HL-60/S4 treated with phorbol 12-myristate 13-acetate at 8.2 ng/mL for 4 days and 3 days (cell line): ENCODE results near the gene NAV1.
"Not testable (repeated sequence)": the region's sequence is repeated elsewhere in the genome, so short reads cannot be mapped to it uniquely, and the experiment has no call there.

ENCODE experiments used
- in situ Hi-C: fragments of 300-500 bp; cut with MboI; formaldehyde crosslinking; loops from 2 replicates; pipeline ENCODE4 v1.15.0; 2022; ENCODE audit warnings: low sequenced_read_pairs

NAV1 gene

GRCh38 chr1:201538612-201539551, at the start of gene NAV1:
NAV1 (plus strand) TSS chr1:201539127; CDS start chr1:201622885, 83,758 bp downstream.
- in situ Hi-C loops: no loop called here

- in situ Hi-C loops: no loop called here
Measured at GRCh38 chr1:201489643-201490261, 49.2 kb upstream of the NAV1 start.

- in situ Hi-C loops: no loop called here
Measured at GRCh38 chr1:201490708-201491131, 48.2 kb upstream of the NAV1 start.

DNA sequence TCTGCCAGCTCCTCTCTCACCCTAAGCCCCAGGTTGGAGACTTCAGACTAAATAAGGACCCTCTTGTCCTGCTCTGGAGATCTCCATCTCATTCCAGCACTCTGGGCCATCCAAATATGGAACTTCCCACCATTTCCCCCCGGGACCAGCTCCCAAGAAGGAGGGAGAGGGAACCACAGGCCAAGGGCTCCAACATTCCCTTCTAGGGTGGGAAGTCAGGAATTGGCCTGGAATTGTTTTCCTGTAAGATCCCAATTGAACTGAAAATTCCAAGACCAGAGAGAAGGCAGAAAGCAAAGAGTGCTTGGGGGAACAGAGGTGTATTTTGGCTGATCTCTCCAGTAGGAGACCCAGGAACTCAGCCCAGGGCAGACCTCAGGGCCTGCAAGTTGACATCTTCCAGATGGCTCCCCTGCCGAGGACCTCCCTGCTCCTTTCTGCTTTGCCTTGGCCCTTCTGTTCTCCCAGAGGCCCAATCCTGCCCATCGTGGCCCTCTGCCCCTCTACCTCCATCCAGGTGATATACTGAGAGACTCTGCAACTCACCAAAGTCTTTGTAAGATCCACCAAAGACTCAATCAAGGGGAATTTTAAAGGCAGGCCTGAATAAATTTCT, 46.9 kb upstream of the NAV1 start:
- in situ Hi-C loops: no loop called here

- in situ Hi-C loops: not testable (repeated sequence)
Measured at GRCh38 chr1:201493026-201493656, 45.8 kb upstream of the NAV1 start.

- in situ Hi-C loops: no loop called here
Measured at GRCh38 chr1:201493757-201494617, 44.9 kb upstream of the NAV1 start.

DNA sequence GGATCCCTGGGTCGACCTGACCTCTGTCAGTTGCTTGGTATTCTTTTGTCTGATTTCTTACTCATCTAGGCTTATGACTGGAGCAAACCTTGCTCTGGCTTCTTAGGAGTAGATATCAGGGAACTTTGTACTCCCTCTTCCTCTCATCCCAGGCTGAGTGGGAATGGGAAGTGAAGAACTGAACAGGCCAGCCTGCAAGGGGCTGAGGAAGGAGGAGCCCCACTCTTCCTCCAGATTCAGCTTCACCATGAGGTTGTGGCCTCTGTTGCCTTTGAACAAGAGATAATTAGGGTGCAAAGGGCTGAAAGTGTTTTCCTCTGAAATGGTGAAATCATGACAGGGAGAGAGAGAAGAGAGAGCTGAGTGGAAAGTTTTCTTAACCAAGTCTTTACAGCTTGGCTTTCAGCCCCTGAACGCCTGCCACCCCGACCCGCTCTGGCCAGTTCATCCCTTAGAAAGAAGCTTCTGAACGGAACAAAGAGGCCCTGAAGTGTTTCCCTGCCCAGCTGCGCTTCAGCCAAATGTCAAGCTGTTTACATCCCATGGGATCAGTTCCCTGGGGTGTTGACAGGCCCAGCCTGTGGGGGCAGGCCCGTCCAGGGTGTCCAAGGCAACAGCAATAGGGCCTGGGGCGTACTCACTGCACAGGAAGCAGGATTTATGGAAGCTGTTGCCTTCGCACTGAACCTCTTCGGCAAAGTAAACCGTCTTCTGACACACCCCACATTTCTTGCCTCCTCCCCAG, 43.2 kb upstream of the NAV1 start:
- in situ Hi-C loops: no loop called here

DNA sequence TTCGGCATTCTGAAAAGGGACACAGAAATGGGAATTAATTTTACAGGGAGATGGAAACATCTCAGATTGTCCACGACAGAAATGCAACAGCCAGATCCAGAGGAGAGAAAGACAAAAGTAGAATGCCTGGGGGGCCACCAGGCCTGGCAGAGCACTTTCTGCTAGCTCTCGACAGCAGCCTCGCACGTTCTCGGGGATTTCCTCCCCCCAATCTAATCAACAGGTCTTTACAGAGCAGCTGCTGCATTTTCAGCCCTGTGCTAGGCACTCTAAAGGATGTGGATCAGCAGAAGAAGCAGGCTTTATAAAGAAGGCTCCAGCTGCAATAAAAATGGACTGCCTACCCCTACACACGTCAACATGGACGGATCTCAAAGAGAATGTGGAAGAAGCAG, 42.6 kb upstream of the NAV1 start:
- in situ Hi-C loops: no loop called here

DNA sequence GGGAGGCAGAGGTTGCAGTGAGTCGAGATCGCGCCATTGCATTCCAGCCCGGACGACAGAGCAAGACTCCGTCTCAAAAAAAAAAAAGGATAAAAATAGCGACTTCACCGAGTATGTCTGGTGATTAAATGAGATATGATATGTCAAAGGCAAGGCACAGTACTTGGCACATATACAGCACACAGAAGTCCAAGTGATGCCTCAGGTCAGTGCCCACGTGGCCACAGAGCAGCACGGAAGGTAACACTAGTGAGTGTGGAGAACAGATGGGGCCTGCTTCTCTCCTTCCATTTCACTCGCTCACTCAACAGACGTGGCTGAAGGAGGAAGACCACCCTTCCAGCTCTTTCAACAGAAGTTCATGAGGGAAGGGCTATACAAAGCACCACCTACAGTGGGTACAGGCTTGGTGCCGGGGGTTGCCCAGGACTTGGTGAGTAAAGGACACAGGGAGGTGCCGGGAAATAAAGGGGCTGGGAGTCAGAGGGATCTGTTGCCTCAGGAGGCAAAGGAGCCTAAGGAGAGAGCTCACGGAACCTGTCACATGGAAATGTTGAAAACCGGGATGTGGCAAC, 40.9 kb upstream of the NAV1 start:
- in situ Hi-C loops: no loop called here

- in situ Hi-C loops: no loop called here
Measured at GRCh38 chr1:201498621-201499020, 40.3 kb upstream of the NAV1 start.

DNA sequence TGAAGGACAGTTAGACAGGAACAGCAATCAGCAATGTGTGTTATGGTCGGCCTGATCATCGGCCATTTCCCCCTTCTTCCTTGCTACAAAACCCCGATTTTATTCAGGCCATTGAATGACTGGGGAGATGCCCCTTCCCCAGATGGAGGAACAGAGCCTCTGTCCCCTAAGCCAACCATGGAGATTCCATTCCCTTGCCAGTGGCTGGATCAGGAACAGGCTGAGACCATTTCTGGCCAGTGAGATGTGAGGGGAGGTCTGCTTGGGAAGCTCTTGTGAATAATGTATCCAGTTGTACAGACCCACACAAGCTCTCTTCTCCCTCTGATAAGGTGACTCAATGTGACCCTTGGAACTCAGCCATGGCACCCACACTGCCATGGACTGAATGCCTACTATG, 39.7 kb upstream of the NAV1 start:
- in situ Hi-C loops: no loop called here

DNA sequence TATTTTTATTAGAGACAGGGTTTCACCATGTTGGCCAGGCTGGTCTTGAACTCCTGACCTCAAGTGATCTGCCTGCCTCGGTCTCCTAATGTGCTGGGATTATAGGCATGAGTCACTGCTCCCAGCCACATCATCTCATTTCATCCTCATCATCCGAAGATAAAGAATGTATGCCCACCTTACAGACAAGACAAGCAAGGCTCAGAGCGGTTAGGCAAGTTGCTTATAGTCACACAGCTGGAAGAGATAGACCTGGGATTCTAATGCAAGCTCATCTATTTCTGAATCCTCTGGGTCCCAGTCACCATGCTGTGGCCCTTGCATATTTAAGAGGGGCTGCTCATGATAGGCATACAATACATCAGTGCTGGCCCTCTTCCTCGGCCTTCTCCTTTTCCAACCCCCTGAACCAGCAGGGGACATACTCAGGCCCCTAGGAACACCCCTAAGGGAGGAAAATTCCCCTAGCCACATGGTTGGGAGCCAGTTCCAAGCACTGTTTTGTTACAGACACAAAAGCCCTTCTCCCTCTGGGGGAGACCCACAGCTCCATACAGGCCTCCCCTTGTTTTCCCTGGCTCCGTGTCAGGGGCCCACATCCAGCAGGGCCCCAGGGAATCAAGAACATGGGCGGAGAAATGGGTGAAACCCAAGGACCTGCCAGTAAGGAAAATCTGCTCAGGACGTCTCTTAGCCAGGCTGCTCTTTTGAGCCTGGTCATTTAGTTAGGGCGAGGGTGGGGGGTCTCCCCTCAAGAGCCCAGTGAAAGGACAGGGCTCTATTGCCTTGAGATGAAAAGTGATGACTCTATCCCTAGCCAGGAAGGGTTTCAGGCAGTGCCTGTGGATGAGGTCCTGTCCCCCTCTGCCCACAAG, 38.9 kb upstream of the NAV1 start:
- in situ Hi-C loops: no loop called here

DNA sequence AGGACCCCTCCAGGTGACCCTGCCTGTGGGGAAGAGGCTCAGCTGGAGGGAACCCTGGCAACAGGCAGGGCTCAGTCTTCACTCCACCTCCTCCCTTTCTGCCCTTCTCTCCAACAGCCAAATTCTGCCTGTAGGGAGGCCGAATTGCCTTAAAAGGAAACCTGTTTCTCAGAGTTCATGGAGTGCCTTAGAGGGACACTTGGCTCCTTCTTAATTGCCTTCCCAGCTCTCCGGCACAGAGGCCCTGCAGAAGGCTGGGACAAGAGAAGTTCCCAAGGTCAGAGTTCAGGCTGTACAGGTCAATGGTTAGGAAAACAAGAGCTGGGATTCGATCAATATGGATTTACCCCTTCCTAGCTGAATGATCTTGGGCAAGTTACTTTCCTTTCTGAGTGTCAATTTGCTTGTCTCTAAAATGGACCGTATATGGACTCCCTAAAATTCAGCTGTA, 38.2 kb upstream of the NAV1 start:
- in situ Hi-C loops: no loop called here

- in situ Hi-C loops: no loop called here
Measured at GRCh38 chr1:201501144-201501543, 37.8 kb upstream of the NAV1 start.

- in situ Hi-C loops: no loop called here
Measured at GRCh38 chr1:201501812-201502510, 37.0 kb upstream of the NAV1 start.

GRCh38 chr1:201502511-201502857, 36.4 kb upstream of the NAV1 start:
- in situ Hi-C loops: no loop called here

- in situ Hi-C loops: no loop called here
Measured at GRCh38 chr1:201503397-201504176, 35.3 kb upstream of the NAV1 start.
